ENCODE results near the gene SPDYE18.
"Not testable (repeated sequence)": the region's sequence is repeated elsewhere in the genome, so short reads cannot be mapped to it uniquely, and the experiment has no call there.

GRCh38 chr7:77062557-77062956 is at the start of gene SPDYE18:
- TF ChIP-seq CTCF, POLR2A, POLR2AphosphoS5 (IDR thresholded peaks at IDR 0.05): not testable (repeated sequence)

Measured in suprapubic skin (tissue), 4 donors.